ENCODE measurements around the gene MZT2B.
"Not testable (repeated sequence)": the region's sequence is repeated elsewhere in the genome, so short reads cannot be mapped to it uniquely, and the experiment has no call there.

Gene MZT2B

DNA sequence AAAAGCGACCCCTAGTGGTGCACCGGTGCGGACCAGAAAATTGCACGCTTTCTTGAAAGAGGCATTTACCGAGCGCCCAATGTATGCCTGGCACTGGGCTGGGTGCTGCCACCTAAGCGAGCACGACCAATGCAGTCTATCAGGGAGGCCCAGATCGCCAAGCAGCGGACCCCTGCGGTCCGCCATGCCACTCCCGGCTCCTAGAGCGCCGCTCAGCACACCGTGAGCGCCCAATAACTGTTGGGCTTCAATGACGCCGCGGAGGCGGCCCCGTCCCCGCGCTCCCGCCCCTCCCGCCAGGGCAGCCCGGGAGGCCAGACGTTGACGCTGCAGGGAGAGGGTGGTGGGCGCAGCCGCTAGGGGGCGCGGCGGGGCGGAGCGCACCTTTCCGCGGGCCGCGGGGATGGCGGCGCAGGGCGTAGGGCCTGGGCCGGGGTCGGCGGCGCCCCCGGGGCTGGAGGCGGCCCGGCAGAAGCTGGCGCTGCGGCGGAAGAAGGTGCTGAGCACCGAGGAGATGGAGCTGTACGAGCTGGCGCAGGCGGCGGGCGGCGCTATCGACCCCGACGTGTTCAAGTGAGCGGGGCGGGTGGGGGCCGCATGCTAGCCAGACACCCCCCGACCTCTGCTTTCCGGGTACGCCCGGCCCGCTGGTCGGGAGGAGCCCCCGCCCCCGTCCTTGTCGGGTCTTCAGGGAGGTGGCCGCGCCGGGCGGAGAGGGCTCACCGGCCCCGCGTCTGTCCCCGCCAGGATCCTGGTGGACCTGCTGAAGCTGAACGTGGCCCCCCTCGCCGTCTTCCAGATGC is at the start of gene MZT2B:
MZT2B (plus strand) TSS at position 383 of the 803 bp plus-strand sequence; CDS start at position 404, 21 bp downstream.
- DNase-seq (ENCODE audit: low read depth), result not testable (repeated sequence)

DNA sequence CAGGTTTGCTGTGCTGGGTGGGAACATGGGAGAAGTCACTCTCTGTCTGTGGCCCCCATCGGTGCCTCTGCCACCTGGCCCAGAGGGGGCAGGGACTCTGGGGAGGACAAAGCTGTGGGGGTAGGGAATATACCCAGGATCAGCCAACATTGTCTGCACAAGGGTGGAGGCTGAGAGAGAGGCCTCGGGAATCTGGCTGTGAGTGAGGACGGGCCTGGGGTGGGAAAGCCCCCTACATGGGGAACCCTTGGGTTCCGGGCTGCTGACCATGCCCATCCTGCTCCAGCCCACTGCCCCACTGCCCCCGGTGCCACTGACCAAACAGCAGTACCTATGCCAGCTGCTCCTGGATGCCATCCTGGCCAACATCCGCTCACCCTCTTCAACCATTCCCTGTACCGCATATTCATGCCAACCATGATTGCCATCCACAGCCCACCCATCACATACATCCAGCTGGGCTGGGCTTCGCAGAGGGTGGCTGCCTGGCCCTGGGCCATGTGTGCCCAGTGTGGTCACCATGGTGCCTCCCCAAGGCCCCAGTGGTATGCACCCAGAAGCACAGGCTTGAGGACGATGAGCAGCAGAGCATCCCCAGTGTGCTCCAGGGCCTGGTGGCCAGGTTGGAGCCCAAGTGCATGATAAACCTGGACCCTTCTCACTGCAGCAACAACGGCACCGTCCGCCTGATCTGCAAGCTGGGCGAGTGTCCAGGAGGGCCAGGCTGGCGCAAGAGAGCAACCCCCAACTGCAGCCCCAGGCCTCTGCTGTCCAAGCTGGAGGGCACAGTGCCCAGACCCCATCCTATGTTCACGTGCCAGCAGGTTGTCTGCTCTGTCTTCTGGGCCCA is 46.1 kb upstream of the MZT2B start:
- no peak for DNase-seq (ENCODE audit: low read depth)

GRCh38 chr2:130136546-130136945 is 45.5 kb upstream of the MZT2B start:
- not testable (repeated sequence) for DNase-seq (ENCODE audit: low read depth)

DNA sequence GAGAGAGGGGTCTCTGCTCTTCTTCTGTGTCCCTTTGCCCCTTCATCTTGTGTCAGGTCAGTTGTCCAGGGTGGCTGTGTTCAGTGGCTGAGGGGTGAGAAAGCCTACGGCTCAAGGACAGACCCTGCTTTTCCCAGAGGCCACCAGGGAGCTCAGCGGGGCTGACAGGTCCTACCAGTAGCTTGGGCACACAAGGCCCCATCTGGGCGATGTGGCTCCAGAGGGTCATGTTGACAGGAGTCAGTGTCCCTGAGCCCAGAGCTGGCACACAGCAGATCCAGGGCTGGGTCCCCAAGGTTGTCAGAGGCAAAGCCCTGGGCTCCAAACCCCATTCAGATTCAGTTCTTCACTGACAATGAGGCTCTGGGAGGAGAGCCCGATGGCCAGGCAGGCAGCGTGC is 44.9 kb upstream of the MZT2B start:
- not testable (repeated sequence) for DNase-seq (ENCODE audit: low read depth)

GRCh38 chr2:130138326-130138725 is 43.7 kb upstream of the MZT2B start:
- not testable (repeated sequence) for DNase-seq (ENCODE audit: low read depth)

- not testable (repeated sequence) for DNase-seq (ENCODE audit: low read depth)
Measured at GRCh38 chr2:130138841-130139251, 43.2 kb upstream of the MZT2B start.

DNA sequence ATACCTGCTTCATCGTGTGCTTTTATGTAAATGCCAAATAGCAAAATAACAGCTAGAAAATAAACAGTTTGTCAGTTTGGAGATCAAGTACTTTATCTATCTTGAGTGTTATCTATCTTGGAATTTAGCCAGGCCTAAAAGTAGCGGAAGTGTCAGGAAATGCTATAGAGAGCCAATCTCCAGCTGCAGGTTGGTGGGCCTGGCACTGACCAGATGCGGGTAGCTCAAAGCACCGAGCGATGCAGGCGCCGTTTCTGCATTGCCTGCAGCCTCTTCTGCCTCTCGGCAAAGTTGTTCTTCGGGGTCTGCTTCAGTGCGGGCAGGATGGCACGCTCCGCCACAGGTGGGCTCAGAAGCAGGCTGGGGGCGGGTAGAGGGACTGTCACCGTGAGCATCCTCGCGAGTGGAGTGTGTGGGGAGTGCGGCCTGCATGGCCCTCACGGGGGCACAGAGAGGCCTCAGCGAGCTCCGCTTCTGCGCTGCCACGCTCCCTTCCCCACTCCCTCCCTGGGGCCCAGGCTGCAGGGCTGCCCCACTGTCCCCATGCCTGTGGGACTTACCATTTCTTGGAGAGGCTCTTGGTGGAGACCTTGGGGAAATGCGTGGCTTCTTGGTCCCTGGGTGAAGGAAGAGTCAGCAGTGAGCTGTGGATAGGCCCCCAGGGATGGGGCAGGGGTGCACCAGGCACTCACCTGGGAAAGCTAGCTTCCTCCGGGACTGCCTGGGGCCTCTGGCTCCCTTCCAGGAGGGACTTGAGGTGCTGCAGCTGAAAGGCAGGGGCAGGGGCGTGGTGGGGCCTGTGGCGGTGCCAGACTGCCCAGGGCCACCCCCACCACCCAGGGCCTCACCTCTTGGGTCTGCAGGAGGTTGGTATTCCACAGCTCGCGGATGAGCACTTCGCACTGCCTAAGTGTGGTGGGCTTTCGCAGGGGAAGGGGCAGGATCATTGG is 42.5 kb upstream of the MZT2B start:
- DNase-seq (ENCODE audit: low read depth), result not testable (repeated sequence)

DNA sequence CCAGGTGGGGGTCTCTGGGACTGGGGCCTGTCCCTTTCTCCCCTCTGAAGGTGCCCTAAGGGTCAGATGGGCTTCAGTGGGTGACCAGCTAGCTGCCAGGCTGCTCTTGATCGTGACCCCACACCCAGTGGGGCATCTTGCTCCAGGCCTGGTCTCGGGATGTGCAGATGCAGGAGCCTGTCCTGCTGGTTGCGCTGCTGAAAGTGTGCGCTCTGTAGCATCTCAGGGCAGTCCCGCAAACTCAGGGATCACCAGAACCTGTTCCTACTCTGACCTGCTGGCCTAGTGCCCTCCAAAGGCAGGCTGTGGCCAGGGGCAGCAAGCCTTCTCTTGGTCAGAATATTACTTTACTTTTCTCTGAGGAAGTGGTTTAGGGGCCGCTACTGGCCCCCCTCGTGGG is 41.5 kb upstream of the MZT2B start:
- not testable (repeated sequence) for DNase-seq (ENCODE audit: low read depth)

- DNase-seq (ENCODE audit: low read depth), result not testable (repeated sequence)
Measured at GRCh38 chr2:130141002-130141401, 41.1 kb upstream of the MZT2B start.

- not testable (repeated sequence) for DNase-seq (ENCODE audit: low read depth)
Measured at GRCh38 chr2:130141645-130142370, 40.3 kb upstream of the MZT2B start.

- not testable (repeated sequence) for DNase-seq (ENCODE audit: low read depth)
Measured at GRCh38 chr2:130142396-130143265, 39.4 kb upstream of the MZT2B start.

DNA sequence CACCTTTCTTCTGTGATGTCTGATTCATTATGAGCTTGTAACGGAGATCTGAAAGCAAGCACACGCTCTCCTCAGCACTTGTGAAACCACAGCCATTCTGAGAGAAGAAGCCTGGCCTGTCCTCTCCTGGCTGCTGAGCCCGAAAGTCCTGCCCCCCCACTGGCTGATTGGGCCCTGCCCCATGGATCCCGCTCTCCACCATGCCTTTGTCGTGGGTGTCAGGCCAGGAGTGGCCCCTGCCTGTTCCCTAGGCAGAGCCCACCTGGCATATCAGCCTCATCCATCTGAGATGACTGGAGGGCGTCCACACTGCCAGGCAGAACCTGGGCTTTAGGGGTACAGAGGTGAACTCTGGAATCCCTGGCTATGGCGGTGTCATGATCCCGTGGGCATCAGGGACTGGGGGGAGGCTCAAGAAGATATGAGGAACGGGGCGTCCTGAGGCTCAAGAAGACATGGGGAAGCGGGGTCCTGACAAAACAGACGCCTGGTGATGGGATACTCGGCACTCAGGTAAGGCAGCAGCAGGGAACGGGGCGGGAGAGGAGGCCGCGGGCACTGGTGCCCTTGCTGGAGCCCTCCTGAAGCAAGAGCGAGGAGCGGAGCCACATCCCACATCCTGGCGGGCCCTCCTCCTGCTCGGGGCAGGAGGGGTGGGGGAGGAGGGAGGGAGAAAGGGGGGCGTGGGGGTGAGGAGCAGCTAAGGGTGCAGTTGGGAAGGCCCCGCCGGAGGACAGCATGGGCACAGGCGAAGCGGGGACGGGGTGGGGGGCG is 38.6 kb upstream of the MZT2B start:
- not testable (repeated sequence) for DNase-seq (ENCODE audit: low read depth)

- DNase-seq (ENCODE audit: low read depth), result not testable (repeated sequence)
Measured at GRCh38 chr2:130145006-130145414, 37.1 kb upstream of the MZT2B start, which contains the start of gene CCDC74B. Gene CCDC74B, minus strand, starts transcription at chr2:130145112. Its CDS starts 116 bp downstream, at chr2:130144996.

DNA sequence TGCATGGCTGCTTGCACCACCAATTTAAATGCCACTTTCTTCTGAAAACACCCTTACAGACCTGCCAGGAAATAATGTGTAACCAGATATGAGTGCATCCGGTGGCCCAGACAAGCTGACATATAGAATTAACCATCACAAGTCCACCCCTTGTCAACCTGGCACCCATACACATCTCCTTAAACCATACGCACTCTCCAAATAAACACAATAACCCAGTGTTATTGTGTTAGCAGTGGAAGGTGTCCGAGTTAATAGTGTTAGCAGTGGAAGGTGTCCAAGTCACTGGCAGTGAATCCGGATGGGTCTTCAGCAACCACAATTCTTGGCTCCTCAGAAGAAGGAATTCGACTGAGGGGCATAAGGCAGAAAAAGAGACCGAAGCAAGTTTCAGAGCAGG is 33.5 kb upstream of the MZT2B start:
- DNase-seq (ENCODE audit: low read depth), result not testable (repeated sequence)

DNA sequence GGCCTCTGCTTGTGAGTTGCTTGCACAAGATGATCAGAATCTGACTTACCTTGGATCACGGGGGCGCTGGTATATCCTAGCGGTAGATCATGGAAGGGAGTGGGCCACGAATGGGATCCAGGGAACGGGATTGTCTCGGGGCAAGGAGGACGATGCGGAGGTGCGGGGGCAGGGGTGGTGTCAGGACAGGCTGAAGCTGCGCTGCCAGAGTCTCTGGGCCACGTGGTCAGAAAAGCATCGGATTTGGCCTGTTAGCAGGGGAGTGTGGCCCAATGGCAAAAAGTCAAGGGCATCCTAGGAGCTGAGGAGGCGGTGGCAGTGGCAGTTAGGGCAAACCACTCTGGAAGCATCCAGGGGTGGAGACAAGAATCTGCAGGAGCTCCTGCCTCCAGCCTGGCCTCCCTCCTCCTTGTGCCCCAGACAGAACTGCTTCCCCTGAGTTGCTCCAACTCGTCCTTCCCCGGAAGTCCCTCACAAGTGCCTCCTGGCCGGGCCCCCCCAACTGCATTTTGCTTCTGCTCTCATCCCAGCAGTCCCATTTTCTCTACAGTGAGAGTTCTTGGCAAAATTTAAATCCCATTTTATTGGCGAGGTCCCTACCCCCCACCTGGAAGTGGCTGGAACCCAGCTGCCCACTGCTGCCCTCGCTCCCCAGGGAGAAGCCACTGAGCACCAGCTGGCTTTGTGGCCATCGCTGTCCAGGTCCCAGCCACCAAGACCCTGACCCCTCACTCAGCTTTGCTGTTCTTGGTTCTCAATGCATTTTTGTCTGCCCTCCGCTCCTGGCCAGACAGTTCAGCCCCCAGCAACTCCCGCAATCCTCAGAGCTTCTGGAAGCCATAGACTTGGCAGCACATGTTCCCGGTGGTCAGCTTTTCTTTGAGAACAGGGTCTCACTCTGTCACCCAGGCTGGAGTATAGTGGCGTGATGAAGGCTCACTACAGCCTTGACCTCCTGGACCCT is 31.6 kb upstream of the MZT2B start:
- DNase-seq (ENCODE audit: low read depth), result no peak

GRCh38 chr2:130151145-130151512 is 30.9 kb upstream of the MZT2B start:
- DNase-seq (ENCODE audit: low read depth), result not testable (repeated sequence)

GRCh38 chr2:130152136-130152815 is 29.8 kb upstream of the MZT2B start:
- DNase-seq (ENCODE audit: low read depth), result not testable (repeated sequence)
